Hematopoietic multipotent progenitor cell (in vitro differentiated cells): Measurements from ENCODE around the gene SLC23A1. TPM values are rescaled to one million over a fixed set of nuclear protein-coding genes. Genes with fewer than 3 reads are reported as not detected.
A peak's percentile ranks its signal among the peaks of the same experiment; 100 is the strongest.
"Not testable (repeated sequence)": the region's sequence is repeated elsewhere in the genome, so short reads cannot be mapped to it uniquely, and the experiment has no call there.

Experiments used
- DNase-seq, 3 donors: peaks; one replicate each; pipeline ENCODE4 v3.0.0-alpha.2; 2011 to 2015; ENCODE audit warnings: low read depth in 2 of 3, low spot score in 2 of 3
- total RNA-seq: library from RNA; depleted of rRNA; stranded (reverse); fragments of >200 nt; gene quantifications from one replicate; pipeline ENCODE4 v1.2.3, GENCODE V29; 2012

SLC23A1 gene
- total RNA-seq, 1 donor = 7.0 TPM

DNA sequence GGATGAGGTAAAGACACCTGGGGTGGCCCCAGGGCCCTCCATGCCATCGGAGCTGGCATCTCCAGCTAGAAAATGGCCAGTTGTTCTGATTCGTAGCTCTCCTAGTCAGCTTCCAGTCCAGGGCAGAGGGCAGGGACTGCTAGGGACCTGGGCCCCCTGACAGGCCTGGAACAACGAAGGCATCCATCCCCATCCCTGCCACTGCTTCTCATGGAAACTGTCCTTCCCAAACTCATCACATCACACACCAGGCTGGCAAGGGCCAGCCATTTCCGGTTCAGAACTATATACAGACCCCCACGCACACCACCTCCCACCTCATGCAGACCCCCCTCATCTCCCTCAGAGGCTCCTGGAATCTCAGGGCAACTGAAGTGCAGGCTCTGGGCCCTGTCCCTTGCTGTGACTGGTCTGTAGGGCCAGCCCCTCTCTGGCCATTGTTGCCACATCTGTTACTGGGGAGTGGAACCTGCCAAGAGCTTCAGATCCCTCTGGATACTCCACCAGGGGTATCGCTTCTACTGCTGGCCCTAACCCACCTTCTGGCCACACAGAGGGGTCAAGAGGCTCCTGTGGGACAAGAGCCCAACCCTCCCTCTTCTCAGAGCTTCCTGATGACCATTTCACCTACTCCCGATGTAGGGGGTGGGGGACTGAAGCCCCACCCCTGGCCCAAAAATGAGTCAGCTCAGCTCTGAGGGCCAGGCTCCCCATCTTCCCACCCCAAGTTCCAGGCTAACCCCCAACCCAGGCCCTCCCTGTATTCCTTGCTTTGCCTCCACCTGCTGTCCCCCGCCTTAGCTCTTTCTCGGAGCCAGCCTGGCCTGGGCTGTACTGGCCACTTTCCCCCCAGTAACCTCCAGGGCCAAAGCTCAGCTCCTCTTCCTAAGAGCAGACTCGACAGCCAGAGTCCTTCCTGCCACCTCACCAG is 7.8 kb upstream of the SLC23A1 start:
- no peak for DNase-seq

DNA sequence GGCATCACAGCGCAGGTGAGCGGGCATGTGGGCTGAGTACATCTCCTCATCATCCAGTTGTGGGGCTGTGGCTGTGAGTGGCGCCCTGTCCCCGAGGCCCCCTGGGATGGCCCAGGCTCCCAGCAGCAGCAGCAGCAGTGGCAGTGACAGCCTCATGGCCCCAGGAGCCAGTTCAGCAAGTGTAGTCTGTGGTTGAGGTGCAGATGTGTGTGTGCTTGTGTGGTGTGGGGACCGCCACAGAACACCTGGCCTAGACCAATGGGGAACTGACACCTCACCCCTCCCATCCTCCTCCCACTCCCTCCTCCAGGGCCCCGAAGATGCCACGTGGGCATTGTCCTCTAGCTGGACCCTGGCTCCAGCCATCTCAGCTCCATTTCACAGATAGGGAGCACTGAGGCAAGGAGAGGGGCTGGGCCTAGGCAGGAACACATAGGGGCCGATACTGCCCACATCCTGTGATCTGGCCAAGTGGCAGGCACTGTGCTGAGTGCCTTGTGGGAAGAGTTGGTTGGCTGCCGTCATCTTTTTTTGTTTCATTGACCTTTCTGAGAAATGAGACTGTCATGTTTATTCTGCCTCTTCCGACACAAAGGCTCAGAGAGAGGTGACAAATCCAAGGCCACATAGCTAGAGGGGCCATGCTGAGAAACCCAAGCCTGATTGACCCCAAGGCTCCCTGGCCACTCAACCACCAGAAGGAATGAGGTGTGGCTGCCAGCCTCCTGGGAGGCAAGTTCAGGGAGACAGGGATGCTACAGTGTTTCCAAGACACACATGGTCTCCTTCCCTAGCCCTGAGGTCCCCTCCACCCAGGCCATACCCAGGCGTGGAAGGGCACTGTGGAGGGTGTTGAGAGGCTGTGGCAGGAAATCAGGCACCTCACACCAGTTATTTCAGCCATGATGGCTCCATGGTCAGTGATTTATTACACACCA is 6.9 kb upstream of the SLC23A1 start, which contains the start of gene MZB1:
Gene MZB1, minus strand, starts transcription at position 213 of the 938 bp plus-strand sequence. Its CDS starts 57 bp downstream, at position 156.
- DNase-seq = peak in 2 of 3 donors; percentile 79 to 90

DNA sequence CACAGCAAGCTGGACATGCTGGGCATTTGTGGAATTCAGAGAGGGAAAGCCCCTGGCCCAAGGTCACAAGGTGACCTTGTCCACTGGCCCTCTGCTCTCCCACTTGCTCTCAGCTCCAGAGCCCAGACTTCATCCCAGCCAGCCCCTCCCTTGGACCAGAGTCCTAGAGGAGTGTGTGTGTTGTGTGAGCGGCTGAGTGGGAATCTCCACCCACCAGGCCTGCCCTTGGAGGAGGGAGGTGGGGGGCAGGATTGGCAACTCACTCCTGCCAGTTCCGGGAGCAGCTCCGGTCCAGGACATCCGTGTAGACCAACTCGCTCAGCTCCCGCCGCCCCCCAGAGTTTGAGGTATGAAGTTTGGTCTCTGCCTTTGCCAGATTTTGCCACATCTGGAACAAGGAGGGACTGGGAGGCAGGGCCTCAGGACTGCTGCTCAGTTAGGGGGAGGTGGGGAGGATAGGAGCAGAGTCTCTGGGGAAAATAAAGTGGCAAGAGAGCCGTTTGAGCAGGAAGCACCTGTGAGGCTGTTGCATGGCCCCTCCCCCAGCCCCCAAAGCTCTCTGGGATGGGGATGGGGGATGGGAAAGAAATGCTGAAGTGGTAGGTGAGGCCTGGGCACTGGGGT is 5.2 kb upstream of the SLC23A1 start:
- peak in 2 of 3 donors; percentile 87 to 93 for DNase-seq

DNA sequence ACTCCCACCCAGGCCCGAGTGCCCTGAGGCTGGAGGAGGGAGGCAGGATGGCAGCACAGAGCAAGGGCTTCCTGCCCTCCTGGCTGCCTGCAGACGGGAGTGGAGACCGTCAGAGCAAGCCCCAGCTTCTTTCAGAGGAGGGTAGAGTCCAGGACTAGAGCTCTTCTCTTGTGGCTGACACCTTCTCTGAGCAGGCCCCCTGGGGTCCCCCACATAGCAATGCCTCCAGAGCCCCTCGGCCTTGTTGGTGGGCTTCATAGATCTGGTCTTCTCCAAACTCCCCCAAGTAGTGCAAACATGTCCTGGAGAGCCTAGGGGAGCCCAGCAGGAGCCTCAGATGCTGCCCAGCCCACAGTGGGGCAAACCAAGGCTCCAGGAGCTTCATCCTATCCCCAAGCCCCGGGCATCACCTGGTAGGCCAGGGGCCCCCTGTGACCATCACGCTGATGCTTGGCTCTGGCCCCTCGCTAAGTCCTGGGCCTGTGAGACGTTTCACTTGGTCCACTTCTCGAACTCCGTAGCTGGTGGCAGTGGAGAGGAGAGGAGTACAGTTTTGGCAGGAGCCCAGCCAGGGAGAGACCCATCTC is 4.6 kb upstream of the SLC23A1 start:
- peak in 1 of 3 donors; percentile 16 for DNase-seq

DNA sequence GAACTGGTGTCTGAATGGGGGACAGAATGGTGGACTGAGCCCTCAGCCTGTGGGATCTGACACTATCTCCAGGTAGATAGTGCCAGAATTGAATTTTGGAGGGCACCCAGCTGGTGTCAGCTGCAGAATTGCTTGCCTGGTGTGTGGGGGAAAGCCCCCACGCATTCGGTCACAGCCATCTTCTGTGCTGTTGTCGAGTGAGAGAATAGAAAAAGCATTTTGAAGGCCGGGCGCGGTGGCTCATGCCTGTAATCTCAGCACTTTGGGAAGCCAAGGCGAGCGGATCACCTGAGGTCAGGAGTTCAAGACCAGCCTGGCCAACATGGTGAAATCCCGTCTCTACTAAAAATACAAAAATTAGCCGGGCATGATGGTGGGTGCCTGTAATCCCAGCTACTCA is 3.9 kb upstream of the SLC23A1 start:
- DNase-seq = not testable (repeated sequence)

DNA sequence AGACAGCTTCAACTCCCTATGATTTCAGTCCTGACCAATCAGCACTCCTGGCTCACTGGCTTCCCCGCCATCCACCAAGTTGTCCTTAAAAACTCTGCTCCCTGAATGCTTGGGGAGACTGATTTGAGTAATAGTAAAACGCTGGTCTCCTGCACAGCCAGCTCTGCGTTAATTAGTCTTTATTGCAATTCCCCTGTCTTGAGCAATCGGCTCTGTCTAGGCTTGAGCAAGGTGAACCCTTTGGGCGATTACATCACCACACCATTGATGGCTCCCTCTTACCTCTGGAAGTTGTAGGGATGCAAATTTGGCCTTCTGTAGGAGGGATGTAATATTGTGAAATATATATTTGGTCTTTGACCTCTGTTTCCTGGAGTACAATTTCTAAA is 2.9 kb upstream of the SLC23A1 start:
- no peak for DNase-seq

DNA sequence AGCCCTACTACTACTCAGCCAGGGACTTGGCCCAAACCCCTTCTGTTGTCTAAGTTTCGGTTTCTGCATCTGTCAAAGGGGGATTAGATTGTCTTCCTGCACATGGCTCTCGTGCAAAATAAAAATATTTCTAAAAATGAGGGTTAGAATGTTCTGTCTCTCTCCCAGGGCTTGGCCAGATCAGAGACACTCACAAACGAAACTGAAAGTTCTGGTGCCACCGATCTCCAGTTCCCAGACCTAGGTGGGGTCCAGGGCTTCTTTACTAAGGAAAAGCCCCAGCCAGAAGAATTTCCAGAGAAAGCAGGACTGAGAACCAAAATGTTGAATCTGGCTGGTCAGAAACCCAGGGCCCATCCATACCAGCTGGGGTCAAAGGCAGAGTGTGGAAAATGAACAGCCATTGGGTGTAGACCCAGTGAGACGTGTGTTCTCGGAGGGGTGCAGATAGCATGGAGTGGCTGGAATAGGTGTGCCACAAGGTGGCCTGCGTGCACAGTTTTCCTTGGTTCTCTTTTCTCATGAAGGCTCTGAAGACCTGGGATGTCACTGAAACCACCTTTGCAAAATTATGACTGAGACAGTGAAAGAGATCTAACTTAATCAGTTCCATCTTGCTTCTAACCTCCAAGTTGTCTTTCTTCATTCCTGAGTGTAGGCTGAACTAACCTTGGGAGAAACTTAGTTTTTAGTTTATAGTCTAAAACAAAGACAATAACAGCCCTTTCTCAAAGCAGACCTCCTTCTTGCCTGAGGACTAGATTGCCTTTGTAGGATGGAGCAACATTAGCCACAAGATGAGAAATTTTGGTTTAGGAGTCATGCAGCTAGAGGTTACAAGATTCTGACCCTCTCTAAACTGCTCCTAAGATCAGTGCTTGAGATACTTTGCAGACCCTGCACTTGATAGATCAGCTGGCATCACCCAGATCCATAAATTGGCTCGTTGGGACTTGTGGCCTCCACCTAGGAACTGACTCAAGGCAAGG is 2.3 kb upstream of the SLC23A1 start:
- peak in 2 of 3 donors; percentile 45 to 48 for DNase-seq

DNA sequence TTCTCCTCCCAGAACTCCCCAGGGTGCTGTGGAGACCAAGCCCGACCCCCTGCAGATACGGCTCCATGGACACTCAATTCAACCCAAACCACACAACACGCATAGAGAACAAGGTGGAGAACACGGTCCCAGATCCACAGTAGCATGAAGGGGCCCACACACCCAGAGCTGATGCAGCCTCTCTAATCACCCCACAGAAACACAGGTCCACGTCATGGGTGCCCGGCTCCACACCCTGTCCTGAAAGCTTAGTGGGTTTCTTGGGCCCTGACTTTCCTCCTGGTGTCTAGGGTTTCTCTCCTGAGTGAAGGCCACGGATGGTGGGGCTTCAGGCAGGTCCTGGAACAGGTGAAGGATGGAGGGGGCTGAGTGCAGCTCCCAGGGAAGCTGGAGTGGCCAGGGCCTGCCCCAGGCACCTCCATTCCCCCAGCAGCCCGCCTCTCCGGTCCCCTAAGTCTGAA is 1.5 kb upstream of the SLC23A1 start:
- DNase-seq = no peak

DNA sequence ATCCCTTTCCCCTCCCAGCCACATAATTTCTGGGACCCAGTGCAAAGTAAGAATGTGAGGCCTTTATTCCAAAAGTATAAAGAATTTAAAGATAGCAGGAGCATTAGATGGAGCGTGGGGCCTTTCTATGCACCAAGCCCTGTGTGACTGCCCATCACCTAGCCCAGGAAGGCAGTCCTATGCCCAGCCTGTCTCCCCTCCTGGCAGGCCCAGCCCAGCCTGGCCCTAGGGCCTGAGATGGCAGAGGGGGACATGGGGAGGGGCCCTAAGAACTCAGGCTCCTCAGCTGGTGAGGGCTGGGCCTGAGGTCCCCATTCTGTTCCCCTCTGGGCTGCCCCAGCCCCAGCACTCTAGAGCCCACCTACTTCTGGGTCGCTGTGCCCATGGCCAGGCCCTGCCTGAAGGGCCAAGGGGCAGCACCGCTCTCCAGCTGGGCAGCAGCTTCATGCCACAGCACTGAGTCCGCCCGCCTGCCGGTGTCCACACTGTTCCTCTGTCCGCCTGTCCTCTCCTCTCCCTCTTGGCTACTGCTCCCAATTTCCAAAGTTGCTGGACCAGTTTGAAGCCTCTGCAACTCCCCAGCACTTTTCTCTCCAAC is 995 bp upstream of the SLC23A1 start:
- DNase-seq = no peak

DNA sequence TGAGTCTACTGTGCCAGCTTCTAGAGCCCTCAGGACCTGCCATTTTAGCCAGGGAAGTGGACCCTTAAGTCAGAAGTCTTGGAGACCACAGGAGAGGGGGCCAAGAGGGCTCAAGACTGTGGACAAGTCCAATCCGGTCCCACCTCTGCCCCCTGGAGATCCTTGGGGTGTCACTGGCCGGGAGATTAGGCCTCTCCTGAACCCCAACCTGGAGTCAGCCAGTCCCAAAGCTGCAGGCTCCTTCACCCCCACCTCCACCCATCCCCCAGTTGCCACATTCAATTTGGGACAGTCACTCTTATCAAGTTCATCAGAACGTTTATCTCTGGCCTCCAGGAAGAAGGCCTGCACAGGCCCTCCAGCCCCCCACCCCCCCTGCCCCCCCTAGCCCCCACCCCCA is 290 bp downstream of the SLC23A1 start:
- no peak for DNase-seq

DNA sequence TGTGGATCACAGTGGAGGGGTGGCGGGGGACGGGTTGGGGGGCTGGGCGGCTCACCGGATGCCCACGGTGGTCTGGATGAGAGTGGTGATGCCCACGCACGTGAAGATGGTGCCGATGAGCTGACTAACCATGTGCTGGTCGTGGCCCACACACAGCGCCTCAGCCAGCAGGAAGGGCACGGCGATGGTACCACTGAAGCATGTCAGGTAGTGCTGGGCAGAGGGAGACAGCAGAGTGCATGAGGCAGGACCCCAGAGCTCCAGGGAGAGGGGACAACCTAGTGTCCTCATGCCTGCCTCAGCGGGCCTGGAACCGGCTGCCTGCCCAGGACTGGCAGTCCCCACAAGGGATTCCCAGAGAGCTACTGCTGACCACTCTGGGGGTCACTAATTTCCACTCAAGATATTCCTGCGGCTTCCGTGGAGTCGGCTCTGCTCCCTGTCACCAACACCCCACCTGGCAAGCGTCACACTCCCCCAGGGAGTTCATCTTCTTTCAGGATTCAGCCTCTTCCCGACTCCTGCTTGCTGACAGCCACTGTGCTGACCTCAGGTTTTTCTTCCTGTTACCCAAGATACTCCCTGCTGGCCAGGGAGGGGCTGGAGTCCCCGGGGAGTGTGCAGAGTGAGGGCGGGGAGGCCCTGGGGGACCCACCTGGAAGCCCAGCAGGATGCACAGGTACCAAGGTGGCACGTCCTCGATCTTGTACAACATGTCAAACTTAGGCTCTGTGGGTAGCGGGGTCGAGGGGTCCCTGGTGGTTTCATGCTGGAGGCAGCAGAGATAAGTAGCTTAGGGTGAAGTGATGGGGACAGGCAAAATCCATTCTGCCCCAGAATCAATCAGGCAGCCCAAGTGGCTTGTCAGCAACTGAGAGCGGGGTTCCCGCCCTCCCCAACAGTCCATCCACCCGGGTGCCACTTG is 998 bp downstream of the SLC23A1 start:
- no peak for DNase-seq

DNA sequence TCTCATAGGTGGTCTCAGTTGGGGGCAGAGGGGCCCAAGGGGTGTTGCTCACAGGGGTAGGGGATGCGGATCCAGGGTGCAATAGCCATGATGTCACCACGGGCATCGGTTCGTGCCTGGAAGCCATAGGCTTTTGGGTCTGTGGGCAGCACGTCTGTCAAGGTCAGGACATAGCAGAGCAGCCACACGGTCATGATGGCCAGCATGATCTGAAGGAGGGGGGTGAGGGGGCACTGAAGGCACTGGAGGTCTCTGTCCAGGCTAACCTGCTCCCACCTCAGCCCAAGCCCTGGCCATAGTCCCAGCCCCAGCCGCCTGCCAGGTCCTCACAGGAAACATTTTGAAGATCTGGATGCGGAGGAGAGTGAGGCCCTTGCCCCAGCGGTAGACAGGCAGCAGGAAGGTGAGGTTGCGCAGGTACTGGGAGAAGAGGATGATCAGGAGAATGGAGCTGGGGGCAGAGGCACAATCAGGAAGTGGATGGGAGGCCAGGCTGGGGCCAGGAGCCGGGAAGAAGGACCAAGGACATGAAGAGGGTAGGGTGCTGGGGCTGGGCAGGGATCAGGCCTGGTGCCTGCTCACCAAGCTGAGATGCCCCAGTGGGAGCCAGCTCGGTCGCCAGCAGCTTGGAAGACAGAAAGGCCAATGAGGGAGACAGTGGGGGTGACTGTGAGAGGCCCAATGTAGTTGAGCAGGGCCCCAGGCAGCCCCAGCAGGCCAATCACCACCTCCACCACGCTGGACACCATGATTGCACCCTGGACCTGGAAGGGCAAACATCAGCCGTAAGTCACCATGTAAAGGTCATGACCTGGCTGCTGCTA is 3.3 kb downstream of the SLC23A1 start:
- no peak for DNase-seq

DNA sequence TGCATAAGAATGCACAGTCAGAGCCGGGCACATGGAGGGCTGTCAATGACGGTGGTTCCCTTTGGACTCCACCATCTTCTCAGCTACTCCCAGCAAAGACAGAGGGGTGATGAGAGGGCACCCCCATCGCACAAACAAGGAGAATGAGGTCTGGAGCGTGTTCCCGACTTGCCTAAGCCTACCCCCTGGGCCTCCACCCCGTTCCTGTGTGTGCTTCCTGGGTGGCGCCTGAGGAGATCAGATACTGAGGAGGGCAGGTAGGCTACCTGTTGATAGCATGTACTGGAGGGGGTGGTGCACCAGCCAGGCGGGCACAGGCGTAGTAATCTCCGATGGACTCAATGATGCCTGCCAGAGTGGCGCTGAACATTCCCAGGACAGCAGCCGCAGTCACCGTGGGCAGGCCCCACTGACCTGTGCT is 4.1 kb downstream of the SLC23A1 start:
- no peak for DNase-seq

DNA sequence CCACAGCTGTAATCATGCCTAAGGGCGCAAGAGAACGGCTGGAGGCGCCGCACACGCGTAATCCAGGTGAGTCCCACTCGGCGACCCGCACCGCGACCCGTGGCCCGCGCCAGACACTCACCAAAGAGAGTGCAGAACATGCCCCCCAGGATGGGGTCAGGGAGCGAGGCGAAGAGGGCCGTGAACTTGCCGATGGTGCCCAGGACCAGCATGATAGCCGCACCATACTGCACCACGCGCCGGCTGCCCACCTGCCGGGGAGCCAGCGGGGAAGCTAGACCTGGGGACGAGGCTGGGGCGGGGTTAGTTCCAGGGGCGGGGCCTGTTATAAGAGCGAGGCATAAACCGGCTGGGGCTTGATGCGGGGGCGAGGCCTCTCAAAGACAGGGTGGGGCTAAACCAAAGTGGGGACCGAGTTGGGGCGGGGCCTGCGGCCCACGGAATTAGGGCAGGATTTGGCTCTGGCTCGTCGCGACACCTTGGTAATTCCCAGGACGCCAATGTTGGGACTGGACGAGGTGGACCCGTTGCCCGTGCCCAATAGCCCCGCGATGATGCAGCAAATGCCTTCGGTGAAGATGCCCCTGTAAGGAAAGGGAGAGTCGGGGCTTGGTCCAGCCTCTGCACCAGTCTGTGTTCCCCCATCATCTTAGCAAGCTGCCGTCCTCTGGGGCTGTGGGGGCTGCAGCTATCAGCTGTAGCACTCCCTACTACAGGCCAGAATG is 4.8 kb downstream of the SLC23A1 start:
- no peak for DNase-seq

DNA sequence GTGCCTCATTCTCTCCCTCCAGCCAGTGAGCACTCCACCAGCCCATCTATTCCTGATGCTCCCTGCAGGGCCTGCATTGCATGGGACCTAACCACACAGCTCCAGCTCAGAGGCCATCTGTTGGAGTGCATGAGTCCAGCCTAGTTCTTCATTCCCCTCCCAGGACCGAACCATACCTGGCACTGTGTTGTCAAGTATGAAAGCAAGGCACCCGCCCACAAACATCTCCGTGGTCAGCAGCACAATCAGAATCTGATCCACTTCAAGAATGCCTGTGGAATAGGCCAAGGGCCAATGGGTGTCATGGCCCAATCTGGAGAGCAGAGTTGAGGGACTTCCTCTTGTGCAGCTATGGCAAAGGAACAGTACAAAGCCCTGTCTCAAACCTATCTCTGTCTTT is 5.9 kb downstream of the SLC23A1 start:
- DNase-seq = no peak

DNA sequence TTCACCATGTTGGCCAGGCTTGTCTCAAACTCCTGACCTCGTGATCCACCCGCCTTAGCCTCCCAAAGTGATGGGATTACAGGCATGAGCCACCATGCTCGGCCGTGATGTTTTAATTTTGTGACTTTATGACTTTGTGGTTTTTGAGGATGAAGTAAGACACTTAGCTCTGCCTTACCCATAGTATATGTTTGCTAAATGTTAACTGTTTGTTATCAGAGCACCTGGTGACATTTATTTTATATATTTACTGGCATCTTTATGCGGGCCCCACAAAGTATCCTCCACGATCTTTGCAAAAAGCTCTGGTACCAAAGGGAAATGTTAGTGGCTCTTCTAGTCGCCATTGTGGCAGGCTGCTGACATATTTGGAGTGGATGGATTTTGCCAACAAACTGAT is 6.7 kb downstream of the SLC23A1 start:
- DNase-seq = no peak
